NCI-H774 (cell line): ENCODE measurements around the gene FYN.
A peak's percentile ranks its signal among the peaks of the same experiment; 100 is the strongest.

Experiments
- DNase-seq: peaks from one replicate; lab custom pipeline; 2025; lab: John Stamatoyannopoulos, UW

FYN gene

GRCh38 chr6:111725446-111726112, 147.7 kb downstream of the FYN start:
- DNase-seq: no peak

DNA sequence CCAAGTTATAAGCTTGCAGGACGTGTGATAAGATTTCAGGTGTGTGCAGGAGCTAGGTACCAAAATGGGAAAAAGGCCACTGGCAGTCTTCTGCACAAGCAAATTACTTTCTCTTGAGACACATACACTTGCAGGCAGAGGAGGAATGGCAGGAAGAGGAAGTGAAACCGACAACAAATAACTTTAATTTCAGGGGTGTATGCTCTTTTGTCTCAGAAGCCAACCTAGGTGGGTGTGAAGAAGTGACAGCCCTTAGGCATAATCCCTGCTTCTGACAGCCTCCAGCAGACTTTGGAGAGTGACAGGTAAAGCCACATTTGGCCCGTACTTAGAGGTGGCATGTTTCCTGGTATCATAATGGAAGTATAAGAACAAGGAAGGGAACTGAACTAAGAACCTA, 148.7 kb downstream of the FYN start:
- no peak for DNase-seq

DNA sequence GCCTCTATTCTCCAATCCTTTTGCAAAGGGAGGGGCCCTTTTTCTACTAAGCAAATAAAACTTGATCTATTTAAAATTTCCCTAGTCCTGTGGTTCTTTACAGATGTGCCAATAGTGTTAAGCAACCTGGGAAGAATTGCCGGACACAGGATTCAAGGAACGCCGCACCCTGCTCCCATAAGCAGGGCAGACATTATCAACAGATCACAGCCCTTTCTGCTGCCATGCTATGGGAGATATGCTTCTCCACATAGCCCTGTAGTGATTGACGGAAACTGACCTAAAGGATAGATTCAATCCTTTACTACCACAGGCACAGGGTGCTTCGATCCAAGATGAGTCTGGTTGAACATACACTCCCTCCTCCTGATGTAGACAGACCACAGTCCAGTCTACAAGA, 149.2 kb downstream of the FYN start:
- DNase-seq: no peak

DNA sequence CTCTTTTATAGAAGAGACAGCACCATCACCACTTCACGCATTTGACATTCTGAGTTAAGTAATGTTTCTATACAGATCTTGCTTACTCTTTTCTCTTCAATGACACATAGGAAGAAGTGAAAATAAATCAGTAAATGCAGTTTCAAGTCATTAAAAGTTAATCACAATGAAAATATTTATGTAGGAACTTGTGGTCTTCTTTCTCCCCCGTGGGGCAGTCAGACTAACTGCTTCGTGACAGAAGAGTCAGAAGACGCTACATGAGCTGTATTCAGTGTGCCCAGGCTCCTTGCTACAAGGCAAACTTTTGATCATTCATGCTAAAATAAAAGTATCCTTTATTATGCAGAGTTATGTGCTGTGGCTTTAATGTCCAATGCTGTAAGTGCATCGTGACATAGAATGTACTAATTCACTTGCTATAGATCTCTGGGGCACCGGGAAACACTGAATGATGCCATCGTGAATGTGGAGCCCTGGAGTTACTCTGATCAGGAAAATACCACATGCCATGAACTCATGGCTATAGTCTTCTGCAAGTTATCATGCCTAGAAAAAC, 149.8 kb downstream of the FYN start:
- DNase-seq: no peak

GRCh38 chr6:111722179-111722731, 151.0 kb downstream of the FYN start:
- no peak for DNase-seq

GRCh38 chr6:111721753-111722154, 151.5 kb downstream of the FYN start:
- DNase-seq: no peak

DNA sequence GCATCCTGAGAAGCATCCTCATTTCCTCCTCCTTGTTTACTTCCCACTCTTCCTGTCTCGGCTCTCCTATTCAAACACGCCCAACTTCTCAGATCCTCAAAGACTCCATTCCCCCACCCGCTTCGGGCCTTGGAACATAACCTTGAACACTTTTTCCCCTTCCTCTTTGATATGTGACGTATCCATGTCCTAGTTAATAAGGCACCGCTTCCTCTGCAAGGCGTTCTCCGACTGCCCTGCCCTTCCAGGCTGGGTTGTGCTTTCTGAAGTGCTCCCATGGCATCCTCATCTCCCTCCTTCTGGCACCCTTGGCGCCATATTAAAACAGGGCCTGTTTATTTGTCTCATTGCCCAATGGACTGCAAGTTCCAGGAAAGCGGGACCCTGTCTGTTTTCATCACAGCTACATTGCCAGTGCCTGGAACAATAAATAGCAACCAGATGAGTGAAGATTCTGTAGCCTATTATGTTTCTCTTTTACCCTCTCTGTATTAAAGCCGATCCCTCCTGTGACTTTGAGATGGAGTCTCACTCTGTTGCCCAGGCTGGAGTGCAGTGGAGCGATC, 152.2 kb downstream of the FYN start:
- no peak for DNase-seq

GRCh38 chr6:111718990-111719389, 154.3 kb downstream of the FYN start:
- no peak for DNase-seq

DNA sequence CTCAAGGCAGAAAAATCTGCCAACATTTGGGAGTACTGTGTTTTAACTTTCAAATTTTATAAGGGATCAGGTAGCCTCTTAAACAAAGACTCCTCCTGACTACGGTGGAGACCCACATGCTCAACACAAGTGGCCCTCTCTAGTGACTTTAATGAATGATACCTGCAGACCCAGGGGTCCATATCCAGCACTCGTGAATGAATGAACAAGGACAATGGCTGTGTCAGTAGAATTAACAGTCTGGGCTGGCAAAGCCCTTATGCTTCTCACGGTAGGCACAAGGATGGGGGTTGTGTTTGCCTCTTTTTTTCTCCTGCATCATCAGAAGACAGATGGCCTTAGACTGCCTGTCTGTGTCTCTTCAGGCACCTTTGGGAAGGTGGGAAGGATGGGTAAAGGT, 154.9 kb downstream of the FYN start:
- no peak for DNase-seq

GRCh38 chr6:111717621-111718020, 155.6 kb downstream of the FYN start:
- no peak for DNase-seq

DNA sequence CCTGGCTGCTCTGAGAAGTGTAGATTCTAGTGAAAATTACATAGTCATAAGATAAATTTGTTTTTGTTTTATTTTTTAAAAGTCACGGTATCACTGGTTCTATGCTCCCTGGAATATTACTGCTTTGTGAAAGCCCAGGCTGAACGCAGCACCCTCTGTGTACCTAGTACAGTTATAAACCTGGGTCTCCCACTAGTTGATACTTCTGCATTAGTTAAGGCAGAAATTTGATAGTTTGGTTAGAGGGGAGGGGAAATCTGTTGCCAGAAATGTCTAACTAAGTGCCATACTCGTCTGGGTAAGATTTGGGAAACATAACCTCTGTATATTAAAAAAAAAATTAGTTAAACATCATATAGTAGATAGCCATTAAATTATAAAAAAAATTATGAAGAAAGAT, 156.9 kb downstream of the FYN start:
- DNase-seq: no peak

DNA sequence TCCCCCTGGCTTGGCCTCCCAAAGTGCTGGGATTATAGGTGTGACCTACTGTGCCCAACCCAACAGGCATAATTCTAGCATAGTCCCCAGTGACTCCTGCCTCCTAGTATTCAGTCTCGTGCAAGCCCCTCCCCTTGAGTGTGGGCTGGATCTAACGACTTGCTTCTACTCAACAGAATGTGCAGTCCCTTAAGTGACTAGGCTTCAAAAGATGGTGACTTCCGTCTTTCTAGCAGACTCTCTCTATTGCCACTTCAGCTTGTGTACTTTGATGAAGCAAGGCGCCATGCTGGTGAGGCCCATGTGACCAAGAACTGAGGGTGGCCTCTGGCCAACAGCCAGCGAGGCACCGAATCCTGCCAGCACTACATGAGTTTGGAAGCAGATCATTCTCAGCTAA, 157.9 kb downstream of the FYN start:
- DNase-seq: no peak

GRCh38 chr6:111714416-111715270, 158.6 kb downstream of the FYN start:
- DNase-seq: no peak

DNA sequence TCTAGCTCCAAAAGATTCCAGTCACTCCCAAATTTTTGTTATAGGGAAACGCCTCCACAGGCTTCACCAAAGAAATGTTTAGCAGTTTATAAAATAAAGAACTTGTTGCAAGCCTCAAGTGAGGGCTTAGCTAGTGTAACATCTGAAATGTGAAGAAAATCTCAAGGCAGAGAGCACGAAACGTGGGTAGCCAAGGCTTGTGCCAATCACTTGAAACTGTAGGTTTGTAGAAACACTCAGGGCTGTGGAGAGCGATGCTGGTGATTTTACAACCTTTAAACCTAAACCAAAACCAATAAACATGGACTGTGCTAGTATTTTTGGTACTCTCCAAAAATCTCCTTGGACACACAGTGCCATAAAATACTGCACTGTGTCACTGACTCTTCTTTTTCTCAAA, 159.4 kb downstream of the FYN start:
- no peak for DNase-seq

- no peak for DNase-seq
Observed at GRCh38 chr6:111713236-111713635, 160.0 kb downstream of the FYN start.

GRCh38 chr6:111711984-111712752, 161.1 kb downstream of the FYN start:
- DNase-seq: no peak

GRCh38 chr6:111711476-111711875, 161.8 kb downstream of the FYN start:
- DNase-seq: peak; percentile 85

GRCh38 chr6:111710911-111711310, 162.3 kb downstream of the FYN start:
- no peak for DNase-seq

- DNase-seq: no peak
Observed at GRCh38 chr6:111710439-111710838, 162.8 kb downstream of the FYN start.

GRCh38 chr6:111709615-111710398, 163.4 kb downstream of the FYN start:
- DNase-seq: peak; percentile 84

DNA sequence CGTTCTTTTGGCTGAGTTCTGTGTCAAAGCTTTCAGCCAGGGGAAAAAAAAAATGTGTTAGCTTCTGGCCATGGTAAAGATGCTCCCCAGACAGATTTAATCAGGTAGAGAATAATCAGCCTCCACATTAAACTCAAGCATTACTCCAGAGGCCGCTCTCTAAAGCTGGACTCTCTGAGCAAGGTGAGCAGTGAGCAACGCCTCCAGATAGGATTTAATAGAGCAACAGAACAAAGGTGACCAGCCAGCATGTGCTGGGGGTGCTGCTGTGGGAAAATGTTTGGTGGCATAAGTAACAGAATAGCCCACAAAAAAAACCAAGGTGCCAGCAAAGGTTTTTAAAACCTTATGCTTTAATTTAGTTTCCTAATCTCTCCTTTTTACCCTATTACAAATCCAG, 164.1 kb downstream of the FYN start:
- no peak for DNase-seq
